GM10248 (cell line): ENCODE measurements around the gene MBNL2.

Experiments
- CTCF ChIA-PET: fragments of 300-600 bp; sonication (Branson Sonifier 250); formaldehyde crosslinking; extraction: SDS; loops from one replicate; lab custom pipeline; 2021; ENCODE audit warnings: antibody characterized with exemption; lab: Yijun Ruan, JAX
- POLR2A ChIA-PET: fragments of 350-650 bp; sonication (Branson Sonifier 250); formaldehyde crosslinking; extraction: SDS; loops from one replicate; lab custom pipeline; 2020; ENCODE audit warnings: antibody characterized with exemption; lab: Yijun Ruan, JAX
- DNase-seq: peaks from one replicate; pipeline ENCODE4 v3.0.0; 2012; ENCODE audit errors: extremely low spot score
- TF ChIP-seq, protein P1 (sequence below): IDR thresholded peaks from 2 replicates; pipeline ENCODE4 v1.5.1; 2012; ENCODE audit warnings: mild to moderate bottlenecking, low read depth; ENCODE audit errors: extremely low read depth, missing control alignments, control extremely low read depth

The MBNL2 gene

DNA sequence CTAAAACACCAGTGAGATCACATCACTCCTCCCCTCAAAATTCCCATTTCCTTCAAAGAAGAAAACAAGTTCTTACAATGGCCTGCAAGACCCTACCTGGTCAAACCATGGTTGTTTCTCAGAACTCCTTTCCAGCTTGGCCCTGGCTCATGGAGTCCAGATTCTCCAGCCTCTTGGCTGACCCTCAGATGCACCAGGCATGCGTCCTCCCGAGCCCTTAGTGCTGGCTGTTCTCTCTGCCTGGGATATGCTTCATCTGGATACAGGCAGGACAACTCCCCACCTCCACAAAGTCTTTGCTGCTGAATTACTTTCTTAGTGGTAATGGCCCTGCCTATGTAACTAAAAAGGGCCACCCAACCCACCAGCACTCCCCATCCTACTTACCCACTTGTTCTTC, 94.3 kb downstream of the MBNL2 start:
- TF ChIP-seq, protein P1, sequence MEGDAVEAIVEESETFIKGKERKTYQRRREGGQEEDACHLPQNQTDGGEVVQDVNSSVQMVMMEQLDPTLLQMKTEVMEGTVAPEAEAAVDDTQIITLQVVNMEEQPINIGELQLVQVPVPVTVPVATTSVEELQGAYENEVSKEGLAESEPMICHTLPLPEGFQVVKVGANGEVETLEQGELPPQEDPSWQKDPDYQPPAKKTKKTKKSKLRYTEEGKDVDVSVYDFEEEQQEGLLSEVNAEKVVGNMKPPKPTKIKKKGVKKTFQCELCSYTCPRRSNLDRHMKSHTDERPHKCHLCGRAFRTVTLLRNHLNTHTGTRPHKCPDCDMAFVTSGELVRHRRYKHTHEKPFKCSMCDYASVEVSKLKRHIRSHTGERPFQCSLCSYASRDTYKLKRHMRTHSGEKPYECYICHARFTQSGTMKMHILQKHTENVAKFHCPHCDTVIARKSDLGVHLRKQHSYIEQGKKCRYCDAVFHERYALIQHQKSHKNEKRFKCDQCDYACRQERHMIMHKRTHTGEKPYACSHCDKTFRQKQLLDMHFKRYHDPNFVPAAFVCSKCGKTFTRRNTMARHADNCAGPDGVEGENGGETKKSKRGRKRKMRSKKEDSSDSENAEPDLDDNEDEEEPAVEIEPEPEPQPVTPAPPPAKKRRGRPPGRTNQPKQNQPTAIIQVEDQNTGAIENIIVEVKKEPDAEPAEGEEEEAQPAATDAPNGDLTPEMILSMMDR, result no peak
- DNase-seq, result no peak
- ChIA-PET POLR2A (no interaction called here), CTCF (no interaction called here)

DNA sequence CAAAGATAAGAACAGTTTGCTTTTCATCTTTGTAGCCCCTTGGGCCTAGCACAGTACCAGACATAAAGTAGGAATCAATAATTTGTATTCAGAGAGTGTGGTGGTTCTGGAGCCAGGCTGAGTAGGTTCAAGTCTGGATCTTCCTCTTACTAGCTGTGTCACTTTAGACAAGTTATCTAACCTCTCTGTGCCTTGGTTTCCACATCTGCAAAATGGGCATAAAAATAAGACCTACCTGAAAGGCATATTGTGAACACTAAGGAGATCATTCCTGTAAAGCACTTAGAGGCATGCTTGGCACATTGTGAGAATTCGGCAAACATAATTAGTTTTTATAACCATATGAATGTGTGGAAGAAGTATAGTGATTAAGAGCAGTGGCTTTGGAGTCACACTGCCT, 95.8 kb downstream of the MBNL2 start:
- no peak for DNase-seq
- ChIA-PET POLR2A (no interaction called here), CTCF (interaction anchor here (1.2 kb wide), 1 partner anchor 19 kb away, joined by 3 read pairs; no protein-coding TSS in a partner anchor)
- TF ChIP-seq, protein P1, result no peak

- ChIA-PET POLR2A (no interaction called here), CTCF (interaction anchor here (0.6 to 1.2 kb wide), 2 partner anchors 19 to 41 kb away, joined by 3 read pairs; no protein-coding TSS in a partner anchor)
- DNase-seq, result no peak
- TF ChIP-seq, protein P1, result no peak
Observed at GRCh38 chr13:97318532-97318931, 96.4 kb downstream of the MBNL2 start.

DNA sequence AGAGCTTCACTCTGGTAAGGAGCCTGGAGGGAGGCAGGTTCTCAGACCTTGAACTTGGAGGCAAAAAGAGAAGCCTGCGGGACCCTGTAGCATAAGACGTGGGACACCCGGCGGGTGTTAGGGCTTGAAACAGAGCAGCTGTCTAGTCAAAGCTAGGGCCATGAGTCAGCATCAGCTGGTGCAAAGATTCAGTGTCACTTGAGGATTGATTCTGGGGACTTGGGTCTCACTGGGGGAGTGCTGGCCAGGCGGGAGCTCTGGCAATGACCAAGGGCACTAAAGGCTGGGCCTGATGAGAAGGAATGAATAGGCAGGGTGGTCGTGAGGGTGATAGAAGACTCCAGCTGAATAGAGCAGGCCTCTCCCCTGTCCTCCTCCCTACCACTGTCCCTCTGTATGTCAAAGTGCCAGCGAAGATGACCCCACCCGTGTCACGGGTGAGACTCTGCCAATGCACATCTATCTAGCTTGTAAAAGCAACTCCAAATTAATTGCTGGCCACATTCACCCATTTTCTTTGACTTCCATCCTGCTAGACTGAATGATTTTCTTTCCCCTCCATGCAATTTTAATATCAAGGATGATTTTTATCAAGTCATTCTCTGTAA, 97.1 kb downstream of the MBNL2 start:
- CTCF ChIA-PET, result no interaction called here
- no peak for DNase-seq
- TF ChIP-seq, protein P1, result no peak
- POLR2A ChIA-PET, result no interaction called here

- DNase-seq, result no peak
- CTCF ChIA-PET, result no interaction called here
- TF ChIP-seq, protein P1, result no peak
- POLR2A ChIA-PET, result no interaction called here
Observed at GRCh38 chr13:97321101-97321500, 99.0 kb downstream of the MBNL2 start.

DNA sequence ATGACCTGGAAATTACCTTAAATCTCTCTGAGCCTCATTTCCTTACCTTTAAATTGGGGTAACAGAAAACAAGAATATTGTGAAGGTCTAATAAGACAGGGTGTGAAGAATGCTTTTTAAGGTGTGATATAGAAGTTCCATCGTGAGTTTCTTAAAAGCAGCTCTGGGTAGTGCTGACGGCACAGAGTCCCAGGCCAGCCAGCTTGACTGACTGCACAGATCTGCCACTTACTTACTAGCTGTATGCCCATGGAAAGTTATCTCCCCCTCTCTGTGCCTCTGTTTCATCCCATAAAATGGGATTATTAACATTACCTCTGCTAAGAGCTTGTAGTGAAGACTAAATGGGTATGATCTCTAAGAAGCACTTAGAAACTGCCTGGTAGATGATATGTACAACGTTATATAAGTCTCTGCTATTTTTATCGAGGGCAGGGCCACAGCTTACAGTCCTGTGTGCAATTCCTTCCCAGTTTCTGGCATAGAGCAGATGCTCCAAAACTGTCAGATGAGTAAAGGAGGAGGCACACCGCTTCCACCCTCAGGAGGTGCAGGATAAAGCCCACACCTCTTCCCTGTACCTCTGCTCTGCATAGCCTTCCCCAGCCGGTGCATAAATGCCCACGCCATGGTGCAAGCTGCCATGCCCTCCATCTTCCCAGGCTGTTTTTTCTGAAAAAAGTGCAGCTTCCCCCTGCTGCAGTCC, 99.6 kb downstream of the MBNL2 start:
- POLR2A ChIA-PET, result no interaction called here
- no peak for DNase-seq
- CTCF ChIA-PET, result no interaction called here
- TF ChIP-seq, protein P1, result no peak
